A172 (cell line): Measurements from ENCODE around the gene ZC3H12C. TPM values are rescaled to one million over a fixed set of nuclear protein-coding genes. Genes with fewer than 3 reads are reported as not detected.
A peak's percentile ranks its signal among the peaks of the same experiment; 100 is the strongest.
"Not testable (repeated sequence)": the region's sequence is repeated elsewhere in the genome, so short reads cannot be mapped to it uniquely, and the experiment has no call there.

Experiments
- DNase-seq: peaks from one replicate; pipeline ENCODE4 v3.0.0-alpha.2; 2015; ENCODE audit warnings: low spot score
- total RNA-seq: library from RNA; depleted of rRNA; stranded (reverse); fragments of >200 nt; shearing (Covaris generic); gene quantifications from 2 replicates; pipeline ENCODE4 v1.2.3, GENCODE V29; 2014; rRNA removed

ZC3H12C gene
- total RNA-seq: 3.7 and 5.2 TPM in 2 replicates

DNA sequence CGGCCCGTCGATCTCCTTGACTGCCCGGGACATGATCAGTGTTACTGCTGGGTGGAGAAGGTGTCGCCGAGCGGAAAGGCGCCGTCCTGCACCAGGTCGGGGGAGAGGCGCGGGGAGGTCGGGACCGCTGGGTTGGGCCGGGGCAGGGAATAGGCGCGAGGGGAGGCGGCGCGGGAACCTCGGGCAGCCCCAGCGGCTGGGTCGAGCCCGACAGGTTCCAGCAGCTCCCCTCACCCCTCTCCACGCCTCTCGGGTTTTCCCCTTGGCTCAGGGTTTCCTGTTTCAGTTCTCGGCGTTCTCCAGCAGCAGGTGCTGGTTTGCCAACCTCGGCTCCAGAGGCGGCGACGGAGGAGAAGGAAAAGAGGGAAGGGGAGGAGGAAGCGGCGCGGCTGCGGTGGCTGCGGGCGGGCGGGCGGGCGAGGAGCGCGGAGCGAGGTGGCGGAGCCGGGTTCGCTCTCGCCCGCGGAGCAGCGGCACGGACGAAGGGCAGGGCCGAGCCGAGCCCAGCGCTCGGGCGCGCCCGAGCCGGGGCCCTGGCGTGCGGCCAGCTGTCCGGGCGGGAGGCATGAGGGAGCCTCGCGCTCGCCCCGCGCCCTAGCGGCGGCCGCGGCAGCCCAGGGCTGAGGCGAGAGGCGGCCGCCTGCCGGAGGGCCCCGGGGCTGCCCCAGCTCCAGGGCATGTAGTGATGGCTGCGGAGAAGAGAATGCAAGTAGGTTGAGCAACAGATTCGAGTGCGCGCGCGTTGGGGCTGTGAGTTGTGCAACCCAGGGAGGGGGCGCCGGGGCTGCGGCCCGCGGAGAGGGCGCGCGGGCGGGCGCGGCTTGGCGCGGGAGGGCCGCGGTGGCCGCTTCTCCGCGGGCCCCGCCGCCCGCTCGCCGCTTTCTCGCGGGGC lies at the start of gene ZC3H12C:
Gene ZC3H12C, plus strand, starts transcription at position 878 of the 892 bp plus-strand sequence. CDS start 20 bp downstream, outside the sequence.
- peak; percentile 77 for DNase-seq

- no peak for DNase-seq
Observed at GRCh38 chr11:110044226-110044968, 48.8 kb upstream of the ZC3H12C start.

DNA sequence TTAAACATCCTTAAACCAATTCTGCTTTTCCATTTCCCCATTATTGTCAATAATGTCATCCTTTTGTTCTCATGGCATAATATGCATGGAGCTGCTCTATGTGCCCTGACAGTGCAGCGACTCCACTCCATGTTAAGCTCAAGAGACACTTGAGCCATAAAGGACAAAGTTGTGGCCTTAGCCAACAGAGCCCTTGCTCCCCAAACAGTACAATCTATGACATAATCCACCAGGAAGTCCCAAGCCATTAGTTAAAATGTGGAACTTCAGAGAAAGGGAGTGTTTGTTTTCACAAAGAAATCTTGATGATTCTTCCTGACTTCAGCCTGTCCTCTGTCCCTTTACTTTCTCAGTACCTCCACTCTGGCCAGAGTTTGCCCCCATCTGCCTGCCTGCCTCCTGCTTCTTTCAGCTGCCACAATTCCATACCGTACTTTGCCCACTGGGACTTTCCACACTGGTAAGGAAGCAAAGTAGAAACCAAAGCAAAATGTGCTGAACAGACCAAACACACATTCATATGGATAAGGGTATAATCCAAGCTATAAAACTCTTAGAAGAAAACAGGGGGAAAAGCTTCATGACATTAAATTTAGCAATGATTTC lies 46.3 kb upstream of the ZC3H12C start:
- no peak for DNase-seq

DNA sequence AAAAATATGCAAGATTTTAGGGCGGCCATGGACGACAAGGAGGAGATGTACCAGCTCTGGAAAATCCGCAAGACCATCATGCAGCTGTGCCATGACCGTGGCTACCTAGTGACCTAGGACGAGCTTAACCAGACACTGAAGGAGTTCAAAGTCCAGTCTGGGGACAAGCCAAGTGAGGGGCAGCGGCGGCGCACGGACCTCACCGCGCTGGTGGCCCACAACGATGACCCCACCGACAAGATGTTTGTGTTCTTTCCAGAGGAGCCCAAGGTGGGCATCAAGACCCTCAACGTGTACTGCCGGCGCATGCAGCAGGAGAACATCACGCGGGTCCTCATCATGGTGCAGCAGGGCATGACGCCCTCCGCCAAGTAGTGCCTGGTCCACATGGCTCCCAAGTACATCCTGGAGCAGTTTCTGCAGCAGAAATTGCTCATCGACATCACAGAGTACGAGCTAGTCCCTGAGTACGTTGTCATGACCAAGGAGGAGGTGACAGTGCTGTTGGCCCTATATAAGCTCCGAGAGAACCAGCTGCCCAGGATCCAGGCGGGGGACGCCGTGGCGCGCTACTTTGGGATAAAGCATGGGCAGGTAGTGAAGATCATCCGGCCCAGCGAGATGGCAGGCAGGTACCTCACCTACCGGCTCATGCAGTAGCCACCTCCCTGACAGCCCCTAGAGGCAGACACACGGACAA lies 43.5 kb upstream of the ZC3H12C start:
- DNase-seq: no peak

DNA sequence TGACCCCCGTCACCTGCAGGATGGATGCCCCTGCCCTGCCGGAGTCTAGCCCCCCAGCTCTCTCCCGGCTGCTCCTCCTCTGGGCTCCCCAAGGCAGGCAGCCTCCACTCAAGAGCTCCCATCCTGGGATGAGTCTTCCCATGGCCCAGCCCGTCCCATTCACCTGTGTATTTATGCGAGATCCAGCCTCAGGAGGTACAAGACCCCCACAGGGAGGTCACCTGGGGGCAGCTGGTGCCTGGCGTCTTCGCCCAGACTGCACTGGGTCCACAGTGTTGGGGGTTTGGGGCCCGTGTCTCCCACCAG lies 43.0 kb upstream of the ZC3H12C start:
- DNase-seq: no peak

DNA sequence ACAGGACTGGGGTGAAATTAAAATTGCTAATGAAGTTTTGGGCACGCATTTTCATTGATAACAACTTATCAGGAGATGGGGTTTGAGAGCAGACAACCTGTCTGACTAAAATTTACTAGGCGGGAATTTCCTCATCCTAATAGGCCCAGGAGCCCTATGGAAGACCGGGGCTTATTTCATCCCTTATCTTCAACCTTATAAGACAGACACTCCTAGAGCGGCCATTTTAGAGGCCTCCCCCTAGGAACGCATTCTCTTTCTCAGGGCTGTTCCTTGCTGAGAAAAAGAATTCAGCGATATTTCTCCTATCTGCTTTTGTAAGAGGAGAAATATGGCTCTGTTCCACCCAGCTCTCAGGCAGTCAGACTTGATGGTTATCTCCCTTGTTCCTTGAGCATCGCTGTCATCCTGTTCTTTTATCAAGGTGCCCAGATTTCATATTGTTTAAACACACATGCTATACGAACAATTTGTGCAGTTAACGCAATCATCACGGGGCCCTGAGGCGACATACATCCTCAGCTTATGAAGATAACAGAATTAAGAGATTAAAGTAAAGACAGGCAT lies 39.3 kb upstream of the ZC3H12C start:
- DNase-seq: no peak

DNA sequence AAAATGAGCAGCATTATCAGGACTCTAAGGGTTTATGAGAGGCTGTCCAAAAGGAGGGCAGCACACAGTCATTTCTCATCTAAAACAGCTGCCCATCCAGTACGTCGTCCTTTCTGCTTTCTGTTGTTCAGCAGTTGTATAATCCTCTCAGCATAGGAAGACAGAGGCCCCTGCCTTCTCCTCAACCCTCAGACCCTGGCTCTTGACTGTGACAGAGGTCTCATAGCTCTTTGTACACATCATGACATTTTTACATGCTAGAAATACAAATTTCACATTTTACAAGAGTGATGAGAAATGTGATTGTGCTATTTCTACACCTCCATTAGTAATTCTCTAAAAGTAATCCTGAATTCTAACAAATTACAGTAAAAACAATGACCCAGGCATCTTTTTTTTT lies 36.2 kb upstream of the ZC3H12C start:
- DNase-seq: no peak

DNA sequence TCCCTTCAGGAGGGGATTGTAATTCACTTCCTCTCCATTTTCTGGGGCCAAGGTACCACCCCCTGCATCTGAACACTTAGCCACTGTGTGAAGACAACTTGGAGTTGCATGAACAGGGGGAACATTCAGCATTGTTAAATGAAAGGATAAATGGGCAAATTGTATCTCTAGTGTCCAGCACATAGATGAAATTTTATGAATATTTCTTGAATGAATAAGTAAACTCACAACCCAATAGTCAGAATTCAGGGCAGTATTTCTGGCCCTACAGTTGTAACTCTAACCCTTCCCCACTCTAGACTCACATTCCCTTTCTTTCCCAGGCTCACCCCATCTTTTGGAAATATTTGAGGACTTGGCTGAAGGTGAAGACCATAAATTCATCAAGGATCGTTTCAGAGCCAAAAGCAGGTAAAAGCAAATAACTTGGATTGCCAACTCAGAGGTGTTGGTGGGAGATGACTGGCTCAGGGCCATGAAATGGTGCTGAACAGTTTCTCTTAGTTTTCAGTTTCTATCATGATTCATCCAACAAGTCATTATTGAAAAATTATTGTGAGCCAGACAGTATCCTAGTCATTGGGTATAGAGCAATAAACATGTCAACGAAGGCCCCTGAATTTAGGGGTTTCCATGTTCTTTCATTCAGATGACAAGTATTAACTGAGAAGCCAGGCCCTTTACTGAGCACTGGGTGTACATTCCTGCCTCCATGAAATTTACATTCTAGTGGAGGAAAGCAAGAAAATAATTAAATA lies 33.3 kb upstream of the ZC3H12C start:
- DNase-seq: peak; percentile 10

GRCh38 chr11:110061296-110061695 lies 31.9 kb upstream of the ZC3H12C start:
- no peak for DNase-seq

GRCh38 chr11:110062247-110062646 lies 30.9 kb upstream of the ZC3H12C start:
- no peak for DNase-seq

DNA sequence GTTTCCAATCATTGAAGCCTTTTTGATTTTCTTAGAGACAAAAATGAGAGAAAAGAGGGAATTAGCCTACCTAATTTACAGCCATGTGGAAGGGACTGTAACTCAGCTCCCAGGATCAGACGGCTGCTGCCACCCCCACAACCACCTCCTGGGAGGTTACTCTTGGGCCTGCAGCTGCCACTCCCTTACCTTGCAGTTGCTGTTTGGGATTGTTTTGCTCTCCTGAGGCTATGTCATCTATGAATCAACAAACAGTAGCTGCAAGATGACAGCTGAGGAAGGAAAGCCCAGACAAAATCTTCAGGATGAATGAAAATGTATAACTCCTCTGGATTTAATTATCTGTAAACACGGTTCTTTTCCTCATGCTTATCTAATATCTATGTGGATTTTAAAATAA lies 28.0 kb upstream of the ZC3H12C start:
- no peak for DNase-seq

GRCh38 chr11:110068001-110068400 lies 25.2 kb upstream of the ZC3H12C start:
- DNase-seq: not testable (repeated sequence)

DNA sequence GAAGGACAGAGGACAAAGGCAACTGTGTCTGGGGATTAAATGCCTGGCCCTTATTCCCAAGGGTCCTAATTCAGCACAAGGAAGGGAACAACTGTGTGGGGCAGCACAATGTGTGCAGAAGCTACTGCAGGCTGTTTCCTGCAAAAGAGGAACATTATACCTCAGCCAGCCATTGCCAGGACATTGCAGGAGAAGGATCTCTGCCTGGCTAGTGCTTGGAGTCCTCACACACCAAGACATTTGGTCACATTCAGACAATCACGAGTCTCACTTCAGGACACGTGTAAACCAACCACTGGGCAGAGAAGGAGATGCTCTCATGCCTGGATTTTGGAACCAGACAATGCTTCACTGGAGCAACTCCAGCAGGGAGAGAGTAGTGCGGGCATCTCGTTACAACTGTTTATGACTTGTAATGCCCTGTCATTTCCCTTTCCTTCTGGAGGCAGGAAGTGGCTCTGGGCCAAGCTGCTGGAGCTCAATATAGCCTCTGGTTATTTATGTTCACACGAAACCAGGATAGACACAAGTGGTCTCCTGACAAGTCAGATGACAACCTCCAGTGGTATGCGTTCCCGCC lies 23.9 kb upstream of the ZC3H12C start:
- DNase-seq: peak; percentile 78

GRCh38 chr11:110070176-110070575 lies 23.0 kb upstream of the ZC3H12C start:
- no peak for DNase-seq

DNA sequence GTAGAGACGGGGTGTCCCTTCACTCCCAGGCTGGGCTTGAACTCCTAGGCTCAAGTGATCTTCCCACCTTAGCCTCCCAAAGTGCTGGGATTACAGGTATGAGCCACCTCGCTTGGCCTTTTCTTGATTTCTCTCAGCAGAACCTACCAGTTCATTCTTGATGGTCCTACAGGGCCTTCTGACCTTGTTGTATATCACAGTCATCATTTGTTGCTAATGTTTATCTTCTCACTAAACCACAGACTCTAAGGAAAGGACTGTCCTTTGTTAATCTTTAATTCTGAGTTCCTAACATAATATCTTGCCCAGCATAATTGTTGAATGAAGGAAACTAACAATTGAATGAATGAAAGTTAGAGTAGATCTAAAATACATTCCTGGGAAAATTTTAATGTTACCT lies 22.0 kb upstream of the ZC3H12C start:
- DNase-seq: no peak

GRCh38 chr11:110072930-110073329 lies 20.3 kb upstream of the ZC3H12C start:
- no peak for DNase-seq

DNA sequence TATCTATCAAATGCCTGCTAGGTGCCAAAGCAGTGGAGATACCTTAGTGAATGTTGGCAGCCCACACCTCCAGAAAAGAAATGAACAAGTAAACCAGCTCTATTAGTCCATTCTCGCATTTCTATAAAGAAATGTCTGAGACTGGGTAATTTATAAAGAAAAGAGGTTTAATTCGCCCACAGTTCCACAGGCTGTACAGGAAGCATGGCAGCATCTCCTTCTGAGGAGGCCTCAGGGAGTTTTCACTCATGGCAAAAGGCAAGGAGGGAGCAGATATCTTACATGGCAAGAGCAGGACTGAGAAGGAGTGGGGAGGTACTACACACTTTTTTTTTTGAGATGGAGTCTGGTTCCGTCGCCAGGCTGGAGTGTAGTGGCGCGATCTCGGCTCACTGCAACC lies 18.7 kb upstream of the ZC3H12C start:
- no peak for DNase-seq

DNA sequence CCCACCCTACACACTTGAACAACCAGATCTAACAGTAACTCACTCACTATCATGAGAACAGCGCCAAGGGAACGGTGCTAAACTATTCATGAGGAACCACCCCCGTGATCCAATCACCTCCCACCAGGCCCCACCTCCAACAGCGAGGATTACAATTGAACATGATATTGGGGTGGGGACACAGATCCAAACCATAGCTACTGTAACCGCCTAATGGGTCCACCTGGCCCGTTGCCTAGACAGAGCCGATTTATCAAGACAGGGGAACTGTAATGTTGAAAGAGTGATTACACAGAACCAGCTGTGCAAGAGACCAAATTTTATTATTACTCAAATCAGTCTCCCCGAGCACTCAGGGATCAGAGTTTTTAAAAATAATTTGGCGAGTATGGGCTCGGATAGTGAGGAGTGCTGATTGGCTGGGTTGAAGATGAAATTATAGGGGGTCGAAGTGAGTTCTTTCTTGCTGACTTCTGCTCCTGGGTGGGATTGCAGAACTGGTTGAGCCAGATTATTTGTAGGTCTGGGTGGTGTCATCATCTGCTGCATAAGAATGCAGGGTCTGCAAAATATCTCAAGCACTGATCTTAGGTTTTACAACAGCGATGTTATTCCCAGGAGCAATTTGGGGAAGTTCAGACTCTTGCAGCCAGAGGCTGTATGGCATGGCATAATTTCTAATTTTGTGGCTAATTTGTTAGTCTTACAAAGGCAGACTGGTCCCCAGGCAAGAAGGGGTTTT lies 17.9 kb upstream of the ZC3H12C start:
- no peak for DNase-seq

GRCh38 chr11:110075847-110076208 lies 17.4 kb upstream of the ZC3H12C start:
- no peak for DNase-seq
